ENCODE measurements around the gene KAT6B.

DNA sequence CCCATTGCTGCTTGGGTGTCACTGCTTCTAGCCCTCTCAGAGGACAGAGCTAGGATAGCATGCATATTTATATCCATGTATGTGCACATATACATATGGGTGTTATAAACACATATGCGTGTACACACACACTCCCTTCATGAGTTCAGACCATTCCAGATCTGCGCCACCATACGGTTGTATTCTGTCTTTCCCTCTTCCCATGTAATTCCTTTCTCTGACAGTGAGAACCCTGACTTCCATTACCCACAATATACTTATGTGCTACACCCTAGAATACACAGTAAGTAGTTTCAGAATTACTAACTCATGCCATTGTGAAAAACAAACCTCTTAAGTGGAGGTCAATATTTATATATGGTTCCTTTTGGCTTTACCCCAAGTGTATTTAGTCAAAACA, 168.5 kb downstream of the KAT6B start:
- TF ChIP-seq EZH2 (IDR thresholded peaks at IDR 0.05; ENCODE audit: insufficient read depth, poor library complexity, severe bottlenecking) (no peak), EZH2phosphoT487 (IDR thresholded peaks at IDR 0.05; ENCODE audit: insufficient read depth, low read depth) (no peak)
